ENCODE measurements around the gene ECI1.
A peak's percentile ranks its signal among the peaks of the same experiment; 100 is the strongest.
"Not testable (repeated sequence)": the region's sequence is repeated elsewhere in the genome, so short reads cannot be mapped to it uniquely, and the experiment has no call there.

ECI1 gene

GRCh38 chr16:2252806-2253148 lies 1.4 kb upstream of the ECI1 start:
- Mint-ChIP-seq H3K27ac (peak overlapping the region; percentile 94), H3K4me1 (peaks cover 8% of the 10 kb centered on the region), H3K27me3 (no peaks in the 10 kb centered on the region), H3K4me3 (peak overlapping the region; percentile 62), H3K9me3 (no peaks in the 10 kb centered on the region), H3K36me3 (peaks cover 14% of the 10 kb centered on the region)
- DNase-seq (ENCODE audit: low spot score in 2 of 2) (peak in 1 of 2 donors; percentile 31), ATAC-seq (ENCODE audit: low read depth) (peak; percentile 36)

- ATAC-seq (ENCODE audit: low read depth) (peak; percentile 20), DNase-seq (ENCODE audit: low spot score in 2 of 2) (no peak)
- Mint-ChIP-seq H3K4me1 (peaks cover 8% of the 10 kb centered on the region), H3K4me3 (peak overlapping the region; percentile 88), H3K36me3 (peaks cover 6% of the 10 kb centered on the region), H3K27ac (peak overlapping the region; percentile 94), H3K9me3 (no peaks in the 10 kb centered on the region), H3K27me3 (no peaks in the 10 kb centered on the region)
Measured at GRCh38 chr16:2250652-2251295, 613 bp downstream of the ECI1 start.

- Mint-ChIP-seq H3K9me3 (no peaks in the 10 kb centered on the region), H3K27me3 (no peaks in the 10 kb centered on the region), H3K27ac (no peak overlapping the region)
Measured at GRCh38 chr16:2246301-2246885, 5.0 kb downstream of the ECI1 start.

GRCh38 chr16:2244926-2245795 lies 6.2 kb downstream of the ECI1 start:
- Mint-ChIP-seq H3K36me3 (peaks cover 10% of the 10 kb centered on the region), H3K4me3 (no peak overlapping the region), H3K27me3 (no peaks in the 10 kb centered on the region), H3K27ac (no peak overlapping the region), H3K4me1 (no peaks in the 10 kb centered on the region), H3K9me3 (no peaks in the 10 kb centered on the region)
- no peak for ATAC-seq (ENCODE audit: low read depth)
- no peak for DNase-seq (ENCODE audit: low spot score in 2 of 2)

More at GRCh38 chr16:2246301-2246885, 5.0 kb downstream of the ECI1 start:
- DNase-seq (ENCODE audit: low spot score in 2 of 2) (no peak), ATAC-seq (ENCODE audit: low read depth) (no peak)
- Mint-ChIP-seq H3K4me1 (no peaks in the 10 kb centered on the region), H3K4me3 (no peak overlapping the region), H3K36me3 (peaks cover 10% of the 10 kb centered on the region)

- DNase-seq (ENCODE audit: low spot score in 2 of 2) (no peak), ATAC-seq (ENCODE audit: low read depth) (no peak)
- Mint-ChIP-seq H3K36me3 (peaks cover 11% of the 10 kb centered on the region), H3K27ac (no peak overlapping the region), H3K4me1 (no peaks in the 10 kb centered on the region), H3K9me3 (no peaks in the 10 kb centered on the region), H3K4me3 (no peak overlapping the region), H3K27me3 (no peaks in the 10 kb centered on the region)
Measured at GRCh38 chr16:2244301-2244700, 7.1 kb downstream of the ECI1 start.

- no peaks in the 10 kb centered on the region for H3K9me3 Mint-ChIP-seq
- ATAC-seq (ENCODE audit: low read depth) (no peak), DNase-seq (ENCODE audit: low spot score in 2 of 2) (no peak)
- H3K36me3 Mint-ChIP-seq = peaks cover 11% of the 10 kb centered on the region
- H3K27me3 Mint-ChIP-seq = no peaks in the 10 kb centered on the region
- no peak overlapping the region for H3K4me3 Mint-ChIP-seq
- no peaks in the 10 kb centered on the region for H3K4me1 Mint-ChIP-seq
- H3K27ac Mint-ChIP-seq = no peak overlapping the region
Measured at GRCh38 chr16:2243781-2244180, 7.6 kb downstream of the ECI1 start.

- Mint-ChIP-seq H3K36me3 (peaks cover 11% of the 10 kb centered on the region), H3K9me3 (no peaks in the 10 kb centered on the region), H3K4me1 (no peaks in the 10 kb centered on the region), H3K4me3 (no peak overlapping the region), H3K27ac (no peak overlapping the region), H3K27me3 (no peaks in the 10 kb centered on the region)
- ATAC-seq (ENCODE audit: low read depth) = no peak
- DNase-seq (ENCODE audit: low spot score in 2 of 2) = no peak
Measured at GRCh38 chr16:2243031-2243528, 8.3 kb downstream of the ECI1 start.

- H3K4me3 Mint-ChIP-seq = no peak overlapping the region
- ATAC-seq (ENCODE audit: low read depth) = no peak
- no peak overlapping the region for H3K27ac Mint-ChIP-seq
Measured at GRCh38 chr16:2242598-2242997, 8.8 kb downstream of the ECI1 start.

GRCh38 chr16:2240331-2240730 lies 11.1 kb downstream of the ECI1 start:
- not testable (repeated sequence) for DNase-seq (ENCODE audit: low spot score in 2 of 2); ATAC-seq (ENCODE audit: low read depth); H3K27ac Mint-ChIP-seq; H3K4me3 Mint-ChIP-seq; H3K4me1 Mint-ChIP-seq; H3K9me3 Mint-ChIP-seq; H3K27me3 Mint-ChIP-seq
- H3K36me3 Mint-ChIP-seq = peaks cover 11% of the 10 kb centered on the region

More at GRCh38 chr16:2242598-2242997, 8.8 kb downstream of the ECI1 start:
- H3K27me3 Mint-ChIP-seq = no peaks in the 10 kb centered on the region
- H3K9me3 Mint-ChIP-seq = no peaks in the 10 kb centered on the region
- no peak for DNase-seq (ENCODE audit: low spot score in 2 of 2)
- peaks cover 11% of the 10 kb centered on the region for H3K36me3 Mint-ChIP-seq
- H3K4me1 Mint-ChIP-seq = no peaks in the 10 kb centered on the region

GRCh38 chr16:2238838-2239675 lies 12.3 kb downstream of the ECI1 start:
- H3K9me3 Mint-ChIP-seq = no peaks in the 10 kb centered on the region

GRCh38 chr16:2238150-2238837 lies 13.1 kb downstream of the ECI1 start:
- Mint-ChIP-seq H3K4me3 (no peak overlapping the region), H3K9me3 (no peaks in the 10 kb centered on the region), H3K36me3 (peaks cover 18% of the 10 kb centered on the region), H3K27me3 (no peaks in the 10 kb centered on the region), H3K27ac (no peak overlapping the region), H3K4me1 (no peaks in the 10 kb centered on the region)
- no peak for ATAC-seq (ENCODE audit: low read depth)
- no peak for DNase-seq (ENCODE audit: low spot score in 2 of 2)

More at GRCh38 chr16:2238838-2239675, 12.3 kb downstream of the ECI1 start:
- ATAC-seq (ENCODE audit: low read depth) = no peak
- peaks cover 14% of the 10 kb centered on the region for H3K36me3 Mint-ChIP-seq
- no peak for DNase-seq (ENCODE audit: low spot score in 2 of 2)
- H3K4me3 Mint-ChIP-seq = no peak overlapping the region
- no peak overlapping the region for H3K27ac Mint-ChIP-seq
- no peaks in the 10 kb centered on the region for H3K4me1 Mint-ChIP-seq
- H3K27me3 Mint-ChIP-seq = no peaks in the 10 kb centered on the region

- no peak overlapping the region for H3K4me3 Mint-ChIP-seq
- no peak for ATAC-seq (ENCODE audit: low read depth)
- no peaks in the 10 kb centered on the region for H3K27me3 Mint-ChIP-seq
- H3K9me3 Mint-ChIP-seq = no peaks in the 10 kb centered on the region
- H3K4me1 Mint-ChIP-seq = no peaks in the 10 kb centered on the region
- no peak for DNase-seq (ENCODE audit: low spot score in 2 of 2)
- H3K27ac Mint-ChIP-seq = no peak overlapping the region
- peaks cover 18% of the 10 kb centered on the region for H3K36me3 Mint-ChIP-seq
Measured at GRCh38 chr16:2237493-2238149, 13.8 kb downstream of the ECI1 start.

- Mint-ChIP-seq H3K4me3 (no peak overlapping the region), H3K9me3 (no peaks in the 10 kb centered on the region)
- DNase-seq (ENCODE audit: low spot score in 2 of 2) = no peak
Measured at GRCh38 chr16:2237102-2237482, 14.3 kb downstream of the ECI1 start.

More at GRCh38 chr16:2237102-2237482, 14.3 kb downstream of the ECI1 start:
- peaks cover 14% of the 10 kb centered on the region for H3K36me3 Mint-ChIP-seq
- no peak overlapping the region for H3K27ac Mint-ChIP-seq
- no peak for ATAC-seq (ENCODE audit: low read depth)
- H3K4me1 Mint-ChIP-seq = no peaks in the 10 kb centered on the region
- H3K27me3 Mint-ChIP-seq = no peaks in the 10 kb centered on the region

Data from memory B cell (primary cell).